Measurements from ENCODE around the gene KCNIP1.

DNA sequence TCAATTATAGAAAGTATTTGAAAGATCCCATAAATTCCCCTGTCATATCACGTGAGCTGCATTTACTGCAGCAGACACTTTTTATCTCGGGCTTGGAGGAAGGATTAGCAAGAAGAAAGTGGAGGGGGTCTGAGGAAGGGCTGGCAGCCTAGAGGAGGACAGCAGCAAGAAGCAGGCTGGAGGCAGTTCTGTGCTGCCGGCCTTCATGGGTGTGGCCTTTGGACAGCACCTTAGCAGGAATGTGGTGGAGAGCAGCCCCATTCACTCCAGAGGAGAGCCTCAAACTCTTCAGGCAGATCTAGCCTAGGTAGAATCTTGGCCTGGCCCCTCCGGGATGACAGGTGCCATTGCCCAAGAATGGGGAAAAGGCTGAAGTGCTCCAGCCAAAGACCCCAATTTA lies 189.9 kb downstream of the KCNIP1 start:
- TF ChIP-seq, protein P1, sequence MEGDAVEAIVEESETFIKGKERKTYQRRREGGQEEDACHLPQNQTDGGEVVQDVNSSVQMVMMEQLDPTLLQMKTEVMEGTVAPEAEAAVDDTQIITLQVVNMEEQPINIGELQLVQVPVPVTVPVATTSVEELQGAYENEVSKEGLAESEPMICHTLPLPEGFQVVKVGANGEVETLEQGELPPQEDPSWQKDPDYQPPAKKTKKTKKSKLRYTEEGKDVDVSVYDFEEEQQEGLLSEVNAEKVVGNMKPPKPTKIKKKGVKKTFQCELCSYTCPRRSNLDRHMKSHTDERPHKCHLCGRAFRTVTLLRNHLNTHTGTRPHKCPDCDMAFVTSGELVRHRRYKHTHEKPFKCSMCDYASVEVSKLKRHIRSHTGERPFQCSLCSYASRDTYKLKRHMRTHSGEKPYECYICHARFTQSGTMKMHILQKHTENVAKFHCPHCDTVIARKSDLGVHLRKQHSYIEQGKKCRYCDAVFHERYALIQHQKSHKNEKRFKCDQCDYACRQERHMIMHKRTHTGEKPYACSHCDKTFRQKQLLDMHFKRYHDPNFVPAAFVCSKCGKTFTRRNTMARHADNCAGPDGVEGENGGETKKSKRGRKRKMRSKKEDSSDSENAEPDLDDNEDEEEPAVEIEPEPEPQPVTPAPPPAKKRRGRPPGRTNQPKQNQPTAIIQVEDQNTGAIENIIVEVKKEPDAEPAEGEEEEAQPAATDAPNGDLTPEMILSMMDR (IDR thresholded peaks at IDR 0.05; ENCODE audit: insufficient read depth, low read length, poor library complexity, severe bottlenecking): no peak
- TF ChIP-seq EZH2phosphoT487 (conservative IDR thresholded peaks at IDR 0.05; ENCODE audit: low read length): no peak

All from SU-DHL-6 (cell line).